Germinal center (tissue), 1 donor: ENCODE results near the gene OPRM1.

ENCODE experiments used
- DNase-seq: peaks from one replicate; pipeline ENCODE4 v3.0.0; 2012; ENCODE audit warnings: mixed read lengths, low spot score

Gene OPRM1

GRCh38 chr6:154080461-154081189 lies 41.6 kb downstream of the OPRM1 start:
- no peak for DNase-seq

- no peak for DNase-seq
Measured at GRCh38 chr6:154086510-154086909, 47.5 kb downstream of the OPRM1 start.

- DNase-seq, result no peak
Measured at GRCh38 chr6:154092326-154092962, 53.4 kb downstream of the OPRM1 start.

- DNase-seq, result no peak
Measured at GRCh38 chr6:154093231-154094044, 54.4 kb downstream of the OPRM1 start.

- no peak for DNase-seq
Measured at GRCh38 chr6:154095571-154095970, 56.5 kb downstream of the OPRM1 start.

GRCh38 chr6:154096316-154096715 lies 57.3 kb downstream of the OPRM1 start:
- no peak for DNase-seq

- no peak for DNase-seq
Measured at GRCh38 chr6:154096834-154097233, 57.8 kb downstream of the OPRM1 start.

GRCh38 chr6:154099211-154099610 lies 60.2 kb downstream of the OPRM1 start:
- no peak for DNase-seq

GRCh38 chr6:154106251-154106650 lies 67.2 kb downstream of the OPRM1 start:
- no peak for DNase-seq

GRCh38 chr6:154111025-154111424 lies 72.0 kb downstream of the OPRM1 start:
- no peak for DNase-seq

- no peak for DNase-seq
Measured at GRCh38 chr6:154112181-154112809, 73.3 kb downstream of the OPRM1 start.

GRCh38 chr6:154113392-154113791 lies 74.4 kb downstream of the OPRM1 start:
- DNase-seq, result no peak

GRCh38 chr6:154117485-154117884 lies 78.4 kb downstream of the OPRM1 start:
- no peak for DNase-seq

GRCh38 chr6:154122195-154122925 lies 83.3 kb downstream of the OPRM1 start:
- no peak for DNase-seq

GRCh38 chr6:154123155-154123956 lies 84.3 kb downstream of the OPRM1 start:
- DNase-seq, result no peak

GRCh38 chr6:154125421-154125820 lies 86.4 kb downstream of the OPRM1 start:
- no peak for DNase-seq

- DNase-seq, result no peak
Measured at GRCh38 chr6:154127657-154128056, 88.6 kb downstream of the OPRM1 start.

GRCh38 chr6:154134471-154135147 lies 95.6 kb downstream of the OPRM1 start:
- no peak for DNase-seq

GRCh38 chr6:154138793-154139192 lies 99.8 kb downstream of the OPRM1 start:
- no peak for DNase-seq

GRCh38 chr6:154139892-154140291 lies 100.9 kb downstream of the OPRM1 start:
- no peak for DNase-seq
